Measurements from ENCODE around the gene SOST.

The SOST gene

DNA sequence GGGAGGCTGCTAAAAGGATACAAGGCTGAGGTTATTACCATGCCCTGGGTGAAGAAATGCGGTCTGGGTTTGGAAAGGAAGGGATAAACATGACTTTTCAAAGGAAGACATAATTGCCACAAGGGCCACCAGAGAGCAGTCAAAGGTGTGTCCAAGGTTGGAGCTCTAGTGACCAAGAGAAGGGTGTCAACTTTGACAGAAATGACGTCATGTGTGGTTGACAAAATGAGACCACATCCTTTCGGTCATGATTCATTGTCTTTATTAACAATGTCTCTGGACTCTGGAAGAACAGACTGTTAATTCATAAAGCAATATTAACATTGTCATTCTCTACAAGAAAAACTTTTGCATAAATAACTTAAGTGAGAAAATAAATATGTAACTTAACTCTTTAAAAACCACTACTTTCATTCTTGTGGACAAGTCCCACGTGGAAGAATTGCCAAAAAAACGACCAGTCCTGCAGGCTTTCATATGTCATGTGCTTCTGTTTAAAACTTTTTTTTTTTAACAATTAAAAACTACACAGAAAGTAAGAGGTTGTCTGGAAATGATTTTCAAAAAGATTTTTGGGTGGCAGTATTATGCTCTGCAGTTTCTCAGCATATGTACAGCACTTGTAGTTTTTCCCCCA is 5.0 kb downstream of the SOST start:
- no peak for DNase-seq
- no peaks in the 10 kb centered on the region for H3K9me3 ChIP-seq (ENCODE audit: control insufficient read depth, low read length)
- no peak overlapping the region for H3K23ac ChIP-seq (ENCODE audit: low read length in 2 of 2)
- no peak overlapping the region for H3K4me3 ChIP-seq (ENCODE audit: insufficient read depth in 1 of 2, low read depth in 1 of 2, low read length in 2 of 2)
- H3K79me1 ChIP-seq (replicated peaks; ENCODE audit: low read length, poor library complexity, severe bottlenecking) = no peaks in the 10 kb centered on the region
- peaks cover 7% of the 10 kb centered on the region for H3K4me1 ChIP-seq (ENCODE audit: control insufficient read depth, insufficient read depth, low read depth, low read length)
- H2BK5ac ChIP-seq (ENCODE audit: low read depth, low read length, poor library complexity, severe bottlenecking) = no peak overlapping the region
- H3K36me3 ChIP-seq (ENCODE audit: control insufficient read depth in 1 of 2, insufficient read depth in 2 of 2, low read depth in 1 of 2, low read length in 2 of 2) = no peaks in the 10 kb centered on the region
- no peak overlapping the region for H3K4me2 ChIP-seq (ENCODE audit: low read length, poor library complexity, severe bottlenecking)
- no peak overlapping the region for H4K8ac ChIP-seq (ENCODE audit: low read length)
- 92% methylated on average over 4 of the region's 5 CpGs for WGBS
- peaks cover 74 to 81% of the 10 kb centered on the region in 2 experiments for H3K27me3 ChIP-seq (ENCODE audit: control insufficient read depth in 1 of 2, insufficient read depth in 1 of 2, low read length in 2 of 2)
- no peak overlapping the region for H3K4ac ChIP-seq (ENCODE audit: low read depth in 1 of 2, low read length in 2 of 2)
- no peak overlapping the region for H2BK15ac ChIP-seq (ENCODE audit: low read depth, poor library complexity, severe bottlenecking)
- H2BK120ac ChIP-seq (ENCODE audit: low read depth, low read length) = no peak overlapping the region
- no peak overlapping the region for H2AFZ ChIP-seq (ENCODE audit: low read depth, low read length)
- H3K27ac ChIP-seq (ENCODE audit: low read length, poor library complexity, severe bottlenecking) = no peak overlapping the region
- H4K91ac ChIP-seq (ENCODE audit: low read length) = no peak overlapping the region
- no peak overlapping the region for H2BK12ac ChIP-seq (ENCODE audit: low read length in 2 of 2)
- no peak overlapping the region for H3K18ac ChIP-seq (ENCODE audit: low read depth in 1 of 2, low read length in 2 of 2)
- no peak overlapping the region for H2AK5ac ChIP-seq (ENCODE audit: low read length, severe bottlenecking)
- no peak overlapping the region for H3K9ac ChIP-seq (ENCODE audit: low read length)
- H3K14ac ChIP-seq (ENCODE audit: low read length in 2 of 2) = no peak overlapping the region

DNA sequence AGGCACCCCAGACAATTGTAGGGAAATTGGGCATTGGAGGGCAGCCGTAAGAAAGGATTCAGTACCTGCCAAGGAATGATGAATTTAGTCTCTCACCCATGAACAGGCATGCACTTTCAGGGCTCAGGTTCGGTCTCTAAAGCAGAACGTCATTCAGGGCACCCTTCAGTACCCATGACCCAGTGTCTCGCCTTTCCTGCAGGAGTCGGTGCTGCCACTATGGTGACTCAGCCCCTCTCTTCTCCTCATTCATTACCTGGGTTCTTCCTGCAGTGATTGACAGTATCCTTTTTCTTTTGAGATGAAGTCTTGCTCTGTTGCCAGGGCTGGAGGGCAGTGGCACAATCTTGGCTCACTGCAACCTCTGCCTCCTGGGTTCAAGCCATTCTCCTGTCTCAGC is 8.4 kb downstream of the SOST start:
- H4K8ac ChIP-seq (ENCODE audit: low read length) = no peak overlapping the region

DNA sequence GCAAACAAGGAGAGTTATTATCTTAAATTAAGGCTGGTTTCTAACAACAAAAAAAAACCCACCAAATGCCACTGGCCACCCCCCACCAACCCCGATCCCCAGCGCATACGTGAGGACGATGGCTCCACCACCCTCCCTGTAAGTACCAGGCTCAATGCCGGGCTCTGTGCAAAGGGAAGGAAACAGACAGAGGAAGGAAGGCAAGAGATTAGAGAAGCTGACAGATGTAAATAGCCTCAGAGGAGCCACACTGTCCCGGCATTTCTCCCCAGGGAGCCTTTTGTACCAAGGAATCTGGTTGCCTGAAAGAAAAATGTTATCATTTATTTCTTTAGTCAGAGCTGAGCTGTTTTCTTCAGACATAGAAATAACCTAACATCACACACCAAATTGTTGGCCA is 13.1 kb downstream of the SOST start:
- H2AK5ac ChIP-seq (ENCODE audit: low read length, severe bottlenecking) = no peak overlapping the region
- H2BK15ac ChIP-seq (ENCODE audit: low read depth, poor library complexity, severe bottlenecking) = no peak overlapping the region
- H4K8ac ChIP-seq (ENCODE audit: low read length) = no peak overlapping the region
- peaks cover 2% of the 10 kb centered on the region for H3K4me1 ChIP-seq (ENCODE audit: control insufficient read depth, insufficient read depth, low read depth, low read length)
- H3K9me3 ChIP-seq (ENCODE audit: control insufficient read depth, low read length) = no peaks in the 10 kb centered on the region
- H3K27me3 ChIP-seq (ENCODE audit: control insufficient read depth in 1 of 2, insufficient read depth in 1 of 2, low read length in 2 of 2) = peaks cover 38 to 57% of the 10 kb centered on the region in 2 experiments
- 7% methylated on average over 6 of the region's 6 CpGs for WGBS
- DNase-seq = no peak
- no peak overlapping the region for H2BK120ac ChIP-seq (ENCODE audit: low read depth, low read length)
- no peaks in the 10 kb centered on the region for H3K36me3 ChIP-seq (ENCODE audit: control insufficient read depth in 1 of 2, insufficient read depth in 2 of 2, low read depth in 1 of 2, low read length in 2 of 2)
- H3K23ac ChIP-seq (ENCODE audit: low read length in 2 of 2) = no peak overlapping the region
- H2BK5ac ChIP-seq (ENCODE audit: low read depth, low read length, poor library complexity, severe bottlenecking) = no peak overlapping the region
- H3K9ac ChIP-seq (ENCODE audit: low read length) = no peak overlapping the region
- H2AFZ ChIP-seq (ENCODE audit: low read depth, low read length) = no peak overlapping the region
- H3K4ac ChIP-seq (ENCODE audit: low read depth in 1 of 2, low read length in 2 of 2) = no peak overlapping the region
- no peak overlapping the region for H3K4me2 ChIP-seq (ENCODE audit: low read length, poor library complexity, severe bottlenecking)
- H3K27ac ChIP-seq (ENCODE audit: low read length, poor library complexity, severe bottlenecking) = no peak overlapping the region
- no peaks in the 10 kb centered on the region for H3K79me1 ChIP-seq (replicated peaks; ENCODE audit: low read length, poor library complexity, severe bottlenecking)
- no peak overlapping the region for H3K18ac ChIP-seq (ENCODE audit: low read depth in 1 of 2, low read length in 2 of 2)
- H2BK12ac ChIP-seq (ENCODE audit: low read length in 2 of 2) = no peak overlapping the region
- H3K4me3 ChIP-seq (ENCODE audit: insufficient read depth in 1 of 2, low read depth in 1 of 2, low read length in 2 of 2) = no peak overlapping the region
- H3K14ac ChIP-seq (ENCODE audit: low read length in 2 of 2) = no peak overlapping the region
- no peak overlapping the region for H4K91ac ChIP-seq (ENCODE audit: low read length)

More for the DNA sequence above, 8.4 kb downstream of the SOST start:
- WGBS = 78% methylated on average over 5 of the region's 5 CpGs
- no peak overlapping the region for H3K4ac ChIP-seq (ENCODE audit: low read depth in 1 of 2, low read length in 2 of 2)
- H3K14ac ChIP-seq (ENCODE audit: low read length in 2 of 2) = no peak overlapping the region
- H2BK5ac ChIP-seq (ENCODE audit: low read depth, low read length, poor library complexity, severe bottlenecking) = no peak overlapping the region
- H3K9me3 ChIP-seq (ENCODE audit: control insufficient read depth, low read length) = no peaks in the 10 kb centered on the region
- no peak overlapping the region for H2BK15ac ChIP-seq (ENCODE audit: low read depth, poor library complexity, severe bottlenecking)
- H3K27ac ChIP-seq (ENCODE audit: low read length, poor library complexity, severe bottlenecking) = no peak overlapping the region
- H3K18ac ChIP-seq (ENCODE audit: low read depth in 1 of 2, low read length in 2 of 2) = no peak overlapping the region
- H3K27me3 ChIP-seq (ENCODE audit: control insufficient read depth in 1 of 2, insufficient read depth in 1 of 2, low read length in 2 of 2) = peaks cover 61 to 73% of the 10 kb centered on the region in 2 experiments
- H3K79me1 ChIP-seq (replicated peaks; ENCODE audit: low read length, poor library complexity, severe bottlenecking) = no peaks in the 10 kb centered on the region
- H2BK12ac ChIP-seq (ENCODE audit: low read length in 2 of 2) = no peak overlapping the region
- DNase-seq = no peak
- H3K23ac ChIP-seq (ENCODE audit: low read length in 2 of 2) = no peak overlapping the region
- no peak overlapping the region for H2BK120ac ChIP-seq (ENCODE audit: low read depth, low read length)
- H3K4me1 ChIP-seq (ENCODE audit: control insufficient read depth, insufficient read depth, low read depth, low read length) = peaks cover under 1% of the 10 kb centered on the region
- H3K4me3 ChIP-seq (ENCODE audit: insufficient read depth in 1 of 2, low read depth in 1 of 2, low read length in 2 of 2) = no peak overlapping the region
- H3K4me2 ChIP-seq (ENCODE audit: low read length, poor library complexity, severe bottlenecking) = no peak overlapping the region
- no peak overlapping the region for H2AK5ac ChIP-seq (ENCODE audit: low read length, severe bottlenecking)
- no peak overlapping the region for H4K91ac ChIP-seq (ENCODE audit: low read length)
- H3K9ac ChIP-seq (ENCODE audit: low read length) = no peak overlapping the region
- no peaks in the 10 kb centered on the region for H3K36me3 ChIP-seq (ENCODE audit: control insufficient read depth in 1 of 2, insufficient read depth in 2 of 2, low read depth in 1 of 2, low read length in 2 of 2)
- no peak overlapping the region for H2AFZ ChIP-seq (ENCODE audit: low read depth, low read length)

DNA sequence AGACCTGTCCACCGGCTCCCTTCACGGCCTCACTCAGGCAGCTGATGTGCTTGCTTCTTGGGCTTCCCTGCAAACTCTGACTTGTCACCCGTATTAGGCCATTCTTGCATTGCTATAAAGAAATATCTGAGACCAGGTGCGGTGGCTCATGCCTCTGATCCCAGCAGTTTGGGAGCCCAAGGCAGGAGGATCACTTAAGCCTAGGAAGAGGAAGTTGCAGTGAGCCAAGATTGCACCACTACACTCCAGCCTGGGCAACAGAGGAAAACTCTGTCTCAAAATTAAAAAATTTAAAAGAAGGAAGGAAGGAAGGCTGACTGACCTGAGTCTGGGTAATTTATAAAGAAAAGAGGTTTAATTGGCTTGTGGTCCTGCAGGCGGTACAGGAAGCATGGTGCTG is 17.0 kb downstream of the SOST start:
- Histone ChIP-seq H3K36me3 (ENCODE audit: control insufficient read depth in 1 of 2, insufficient read depth in 2 of 2, low read depth in 1 of 2, low read length in 2 of 2) (no peaks in the 10 kb centered on the region), H3K27me3 (ENCODE audit: control insufficient read depth in 1 of 2, insufficient read depth in 1 of 2, low read length in 2 of 2) (peaks cover 30 to 32% of the 10 kb centered on the region in 2 experiments), H3K27ac (ENCODE audit: low read length, poor library complexity, severe bottlenecking) (no peak overlapping the region), H3K4me2 (ENCODE audit: low read length, poor library complexity, severe bottlenecking) (no peak overlapping the region), H2AK5ac (ENCODE audit: low read length, severe bottlenecking) (no peak overlapping the region), H2BK12ac (ENCODE audit: low read length in 2 of 2) (no peak overlapping the region), H2AFZ (ENCODE audit: low read depth, low read length) (no peak overlapping the region), H3K18ac (ENCODE audit: low read depth in 1 of 2, low read length in 2 of 2) (no peak overlapping the region), H2BK5ac (ENCODE audit: low read depth, low read length, poor library complexity, severe bottlenecking) (no peak overlapping the region), H3K14ac (ENCODE audit: low read length in 2 of 2) (no peak overlapping the region), H3K4ac (ENCODE audit: low read depth in 1 of 2, low read length in 2 of 2) (no peak overlapping the region), H3K4me3 (ENCODE audit: insufficient read depth in 1 of 2, low read depth in 1 of 2, low read length in 2 of 2) (no peak overlapping the region), H3K4me1 (ENCODE audit: control insufficient read depth, insufficient read depth, low read depth, low read length) (peaks cover 2% of the 10 kb centered on the region), H3K79me1 (replicated peaks; ENCODE audit: low read length, poor library complexity, severe bottlenecking) (no peaks in the 10 kb centered on the region), H4K91ac (ENCODE audit: low read length) (no peak overlapping the region), H2BK120ac (ENCODE audit: low read depth, low read length) (no peak overlapping the region), H2BK15ac (ENCODE audit: low read depth, poor library complexity, severe bottlenecking) (no peak overlapping the region), H3K9me3 (ENCODE audit: control insufficient read depth, low read length) (no peaks in the 10 kb centered on the region), H3K23ac (ENCODE audit: low read length in 2 of 2) (no peak overlapping the region), H3K9ac (ENCODE audit: low read length) (no peak overlapping the region), H4K8ac (ENCODE audit: low read length) (no peak overlapping the region)
- DNase-seq = no peak
- 90% methylated on average over 5 of the region's 5 CpGs for WGBS
